OCI-M1 (cell line): ENCODE measurements around the gene NME3.

Source experiments
- DNase-seq: peaks from one replicate; lab custom pipeline; 2025; lab: John Stamatoyannopoulos, UW

The NME3 gene

GRCh38 chr16:1771188-1771863, at the start of gene NME3:
NME3 (minus strand) TSS chr16:1771543; CDS start chr16:1771534, 9 bp downstream.
- DNase-seq, result peak; percentile 81

DNA sequence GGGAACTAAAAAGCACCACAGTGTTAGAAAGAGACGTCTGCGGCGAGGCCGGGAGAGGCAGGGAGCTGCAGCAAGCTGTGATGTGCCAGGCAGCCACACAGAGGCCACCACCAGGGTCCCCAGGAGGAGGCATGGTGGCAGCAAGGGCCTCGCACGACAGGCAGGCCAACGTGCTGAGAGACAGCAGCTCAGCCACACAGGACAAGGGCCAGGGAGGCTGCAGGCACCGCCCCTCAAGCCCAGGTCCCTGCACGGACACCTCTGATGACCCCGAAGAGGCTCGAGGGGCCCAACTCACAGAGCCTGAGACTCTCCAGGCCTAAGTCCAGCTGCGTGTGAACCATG, 49.6 kb upstream of the NME3 start:
- no peak for DNase-seq

GRCh38 chr16:1820096-1820945, 49.0 kb upstream of the NME3 start:
- DNase-seq, result no peak

DNA sequence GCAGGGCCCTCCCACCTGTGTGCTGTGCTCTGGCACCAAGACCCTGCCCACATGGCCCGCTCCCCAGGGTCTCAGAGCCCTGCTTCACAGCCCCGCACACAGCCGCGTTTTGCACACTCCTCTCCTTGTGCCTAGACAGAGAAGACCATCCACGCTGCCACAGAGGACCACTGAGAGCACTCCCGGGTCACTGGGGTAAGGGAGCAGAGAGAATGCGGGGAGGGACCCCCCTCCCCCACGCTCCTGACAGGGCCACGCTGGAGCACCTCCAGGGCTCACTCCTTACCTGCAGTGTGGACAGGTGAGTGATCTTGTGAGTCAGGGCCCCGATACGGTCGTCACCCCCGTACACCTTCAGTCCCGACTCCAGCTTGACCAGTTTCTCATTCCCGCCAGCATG, 48.3 kb upstream of the NME3 start:
- no peak for DNase-seq

DNA sequence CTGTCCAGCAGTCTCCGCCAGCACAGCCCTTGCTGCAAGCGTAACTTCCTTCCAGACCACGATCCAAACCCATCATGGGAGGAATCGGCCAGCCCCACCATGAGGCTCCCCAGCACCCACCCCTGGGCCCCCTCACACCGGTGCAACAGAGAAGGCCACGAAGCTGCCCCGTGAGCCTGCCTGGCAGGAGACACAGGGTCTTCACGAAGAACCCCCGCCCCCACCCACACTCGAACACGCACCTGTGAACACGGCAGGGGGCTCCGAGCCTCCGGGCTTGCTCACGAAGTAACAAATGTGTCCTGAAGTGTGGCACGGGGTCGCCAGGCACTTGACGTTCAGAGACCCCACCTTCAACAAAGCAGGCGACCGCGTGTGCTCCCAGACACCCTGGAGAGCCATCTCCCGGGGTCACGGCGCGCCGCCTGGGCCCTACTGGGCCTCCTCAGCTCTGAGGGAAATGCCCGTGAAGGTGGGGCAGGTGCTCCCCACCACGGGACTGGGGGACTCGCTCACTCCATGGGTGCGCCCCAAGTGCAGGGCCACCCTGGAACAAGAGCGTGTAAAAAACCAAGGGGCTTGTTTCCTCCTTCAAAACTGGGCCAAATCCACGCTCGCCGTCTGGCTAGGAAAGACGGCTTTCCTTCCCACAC, 47.7 kb upstream of the NME3 start:
- DNase-seq, result no peak

DNA sequence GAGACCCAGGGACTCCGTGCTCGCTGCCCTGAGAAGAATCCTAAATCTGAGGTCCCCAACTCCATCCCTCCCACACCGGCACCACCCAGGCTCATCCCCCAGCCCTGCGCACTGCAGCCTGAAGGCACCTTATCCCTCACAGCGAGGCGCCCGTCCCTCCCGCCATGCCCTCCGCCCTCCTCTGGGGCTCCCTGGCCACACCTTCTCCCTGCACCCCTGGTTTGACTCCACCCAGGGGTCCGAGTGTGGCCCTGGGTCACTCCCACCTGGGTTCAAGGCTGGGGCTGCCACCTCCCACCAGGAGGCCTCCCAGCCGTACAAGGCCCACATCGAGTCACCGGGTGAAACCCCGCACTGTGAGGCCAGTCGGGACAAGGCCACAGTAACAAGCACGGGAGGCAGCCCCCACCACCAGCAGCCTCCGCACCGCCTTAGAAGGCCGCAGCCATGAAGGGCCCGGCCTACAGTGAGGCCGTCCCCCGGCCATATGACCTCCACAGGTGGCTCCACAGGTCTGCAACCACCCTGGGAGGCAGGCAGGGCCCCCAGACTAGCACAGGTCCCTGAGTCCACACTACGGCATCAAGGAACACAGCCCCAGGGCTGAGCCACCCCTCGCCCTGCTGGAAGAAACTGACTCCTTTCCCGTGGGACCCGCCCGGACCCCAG, 47.0 kb upstream of the NME3 start:
- DNase-seq, result no peak

DNA sequence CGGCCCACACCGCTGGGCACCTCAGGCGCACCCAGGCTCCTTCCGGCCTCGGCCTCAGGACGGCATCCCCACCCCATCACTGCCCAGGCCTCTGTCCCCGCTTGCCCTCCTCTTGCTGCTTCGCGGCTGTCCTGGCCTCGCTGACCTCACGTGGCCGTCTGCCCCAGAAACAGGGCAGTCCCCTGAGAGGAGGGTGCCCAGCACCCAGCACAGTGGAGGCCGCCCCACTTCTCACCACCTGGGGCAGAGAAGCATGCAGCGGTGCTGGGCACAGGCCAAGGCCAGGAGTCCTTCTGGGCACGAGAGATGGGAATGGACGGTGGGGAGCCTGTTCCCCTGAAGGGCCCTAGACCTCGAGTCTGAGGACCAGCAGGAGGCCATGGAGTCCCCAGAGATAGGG, 46.4 kb upstream of the NME3 start:
- no peak for DNase-seq

DNA sequence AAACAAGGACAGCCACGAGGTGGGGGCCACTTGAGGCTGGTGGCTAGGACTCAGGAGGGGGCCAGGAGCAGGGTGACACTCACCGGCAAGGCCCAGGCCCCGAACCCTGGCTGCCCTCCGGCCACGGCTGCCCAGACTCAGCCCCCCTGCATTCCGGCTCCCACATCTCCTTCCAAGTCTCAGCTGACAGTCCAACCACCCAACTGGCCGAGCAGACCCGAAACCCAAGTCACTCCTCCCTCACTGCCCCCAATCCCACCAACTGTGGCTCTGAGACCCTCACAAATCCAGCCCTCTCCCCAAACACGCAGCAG, 45.9 kb upstream of the NME3 start:
- no peak for DNase-seq

- no peak for DNase-seq
These were observed 45.3 kb upstream of the NME3 start for GRCh38 chr16:1816396-1817275.

GRCh38 chr16:1815461-1815860, 44.1 kb upstream of the NME3 start:
- no peak for DNase-seq

DNA sequence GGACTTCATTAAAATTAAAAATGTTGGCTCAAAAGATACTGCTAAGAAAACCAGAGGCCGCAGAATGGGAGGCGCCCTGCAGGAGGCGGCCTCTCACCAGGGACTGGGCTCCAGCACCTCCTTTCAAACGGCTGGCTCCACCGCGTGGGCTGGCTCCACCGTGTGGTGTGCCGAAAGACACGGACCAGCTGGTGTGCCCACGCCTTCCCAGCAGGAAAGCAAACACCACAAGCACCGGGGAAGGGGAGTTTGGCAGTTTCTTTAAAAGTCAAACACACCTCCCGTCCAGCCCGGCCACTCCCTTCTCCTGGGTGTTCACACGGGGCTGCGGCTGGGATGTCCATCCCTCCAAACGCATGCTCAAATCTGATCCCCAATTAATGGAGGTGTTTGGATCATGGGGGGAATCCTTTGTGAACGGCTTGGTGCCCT, 41.4 kb upstream of the NME3 start:
- peak; percentile 75 for DNase-seq

GRCh38 chr16:1810536-1810935, 39.2 kb upstream of the NME3 start:
- no peak for DNase-seq

DNA sequence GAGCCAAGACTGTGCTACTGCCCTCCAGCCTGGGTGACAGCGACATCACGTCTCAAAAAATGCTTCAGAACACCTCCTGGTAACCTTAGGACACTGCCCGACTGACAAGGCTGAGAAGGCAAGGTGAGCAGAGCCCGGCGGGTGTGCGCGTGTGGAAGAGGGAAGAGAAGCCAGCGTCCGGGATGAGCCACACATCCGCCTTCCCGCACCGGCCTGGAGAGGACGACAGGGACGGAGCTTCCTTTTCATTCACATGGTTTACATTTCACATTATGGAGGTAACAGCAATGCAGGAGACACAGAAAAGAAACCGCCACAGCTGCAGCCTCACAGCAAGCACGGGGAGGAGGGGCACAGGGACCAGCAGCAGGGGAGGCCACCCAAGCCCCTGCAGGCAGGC, 38.8 kb upstream of the NME3 start:
- no peak for DNase-seq

DNA sequence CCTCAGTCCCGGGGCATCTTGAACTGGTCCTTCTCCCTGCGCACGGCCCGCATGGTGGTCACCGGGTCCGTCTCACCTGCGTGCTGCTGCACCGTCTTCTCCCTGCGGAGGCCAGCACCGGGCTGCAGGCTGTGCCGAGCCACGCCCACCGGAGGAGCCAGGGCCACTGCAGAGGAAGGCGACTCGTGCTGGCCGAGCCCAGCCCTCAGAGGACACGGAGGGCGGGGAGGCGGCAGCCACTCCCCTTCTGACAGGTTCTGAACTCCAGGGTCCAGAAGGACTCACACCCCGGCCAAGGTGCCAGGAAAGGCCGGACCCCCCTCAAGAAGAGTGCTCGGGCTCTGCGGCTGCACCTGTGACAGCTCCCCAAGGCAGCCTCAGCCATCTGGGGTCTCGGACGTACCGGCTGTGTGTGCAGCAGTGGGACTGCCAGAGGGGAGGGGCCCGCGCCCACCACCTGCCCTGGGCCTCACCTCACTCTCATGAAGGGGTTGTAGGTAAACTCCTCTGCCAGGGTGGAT, 38.0 kb upstream of the NME3 start:
- no peak for DNase-seq

GRCh38 chr16:1808691-1809090, 37.3 kb upstream of the NME3 start:
- no peak for DNase-seq

GRCh38 chr16:1807626-1808025, 36.3 kb upstream of the NME3 start:
- no peak for DNase-seq

- DNase-seq, result no peak
These were observed 29.4 kb upstream of the NME3 start for GRCh38 chr16:1800701-1801100.

DNA sequence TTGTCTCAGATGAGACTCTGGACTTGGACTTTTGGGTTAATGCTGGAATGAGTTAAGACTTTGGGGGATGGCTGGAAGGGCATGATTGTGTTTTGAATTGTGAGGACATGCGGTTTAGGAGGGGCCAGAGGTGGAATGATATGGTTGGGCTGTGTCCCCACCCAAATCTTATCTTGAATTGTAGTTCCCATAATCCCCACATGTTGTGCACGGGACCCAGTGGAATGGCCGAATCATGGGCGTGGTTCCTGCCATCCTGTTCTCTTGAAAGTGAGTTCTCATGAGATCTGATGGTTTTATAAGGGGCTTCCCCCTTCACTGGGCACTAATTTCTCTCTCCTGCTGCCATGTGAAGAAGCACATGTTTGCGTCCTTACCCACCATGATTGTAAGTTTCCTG, 27.9 kb upstream of the NME3 start:
- peak; percentile 19 for DNase-seq

- no peak for DNase-seq
These were observed 23.7 kb upstream of the NME3 start for GRCh38 chr16:1794908-1795666.

DNA sequence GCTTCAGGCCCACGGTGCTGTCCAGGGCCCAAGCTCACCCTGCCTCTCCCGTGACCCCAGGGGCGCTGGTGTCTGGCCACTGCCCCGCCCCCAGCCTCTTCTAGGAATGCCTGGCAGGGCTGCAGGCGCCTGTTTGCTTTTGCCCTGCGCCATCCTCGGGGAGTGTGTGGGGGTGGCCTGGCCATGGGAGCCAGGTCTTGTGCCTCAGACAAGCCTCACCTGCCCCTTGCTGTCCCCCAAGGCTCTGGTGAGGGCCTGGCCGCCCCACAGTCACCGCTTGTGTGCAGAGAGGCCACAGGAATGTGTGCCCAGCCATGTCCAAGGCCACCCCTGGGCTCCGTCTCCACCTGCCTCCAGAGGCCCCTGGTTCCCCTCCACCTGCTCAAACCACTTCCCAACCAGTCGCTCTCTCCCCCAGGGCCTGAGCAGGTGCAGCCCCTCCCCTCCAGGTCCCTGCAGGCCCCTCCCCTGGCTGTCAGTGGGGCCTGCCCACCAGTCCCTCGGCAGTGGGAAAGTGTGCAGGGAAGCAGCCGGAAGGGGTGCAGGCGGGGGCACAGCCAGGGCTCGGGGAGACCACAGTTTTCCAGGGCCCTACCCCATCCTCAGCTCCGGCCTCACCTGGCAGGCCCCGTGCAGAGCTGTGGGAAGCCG, 23.0 kb upstream of the NME3 start:
- no peak for DNase-seq
